ENCODE measurements around the gene FXYD6. TPM values are rescaled to one million over a fixed set of nuclear protein-coding genes. Genes with fewer than 3 reads are reported as not detected.

Gene FXYD6
- total RNA-seq, 2 experiments from 2014 or later = 0.31 TPM; not detected in 1

- peaks cover 61% of the 10 kb centered on the region for H3K27me3 Mint-ChIP-seq
- H3K27ac Mint-ChIP-seq = no peak overlapping the region
- no peaks in the 10 kb centered on the region for H3K36me3 Mint-ChIP-seq
- H3K4me3 Mint-ChIP-seq = no peak overlapping the region
- ATAC-seq (ENCODE audit: low read depth) = no peak
- no peak for DNase-seq
- POLR2A ChIA-PET = no interaction called here
- H3K4me1 Mint-ChIP-seq = peaks cover 2% of the 10 kb centered on the region
- H3K9me3 Mint-ChIP-seq = no peaks in the 10 kb centered on the region
Measured at GRCh38 chr11:117793583-117793982, 82.9 kb downstream of the FXYD6 start.

- ATAC-seq (ENCODE audit: low read depth) (no peak), DNase-seq (no peak)
- Mint-ChIP-seq H3K27ac (no peak overlapping the region), H3K4me3 (no peak overlapping the region), H3K27me3 (peaks cover 59% of the 10 kb centered on the region), H3K9me3 (no peaks in the 10 kb centered on the region), H3K36me3 (no peaks in the 10 kb centered on the region), H3K4me1 (peaks cover 2% of the 10 kb centered on the region)
- POLR2A ChIA-PET = no interaction called here
Measured at GRCh38 chr11:117792992-117793391, 83.5 kb downstream of the FXYD6 start.

- DNase-seq (no peak), ATAC-seq (ENCODE audit: low read depth) (no peak)
- H3K9me3 Mint-ChIP-seq = no peaks in the 10 kb centered on the region
- no peak overlapping the region for H3K4me3 Mint-ChIP-seq
- H3K36me3 Mint-ChIP-seq = no peaks in the 10 kb centered on the region
- H3K27ac Mint-ChIP-seq = no peak overlapping the region
- H3K4me1 Mint-ChIP-seq = no peaks in the 10 kb centered on the region
- POLR2A ChIA-PET = no interaction called here
- peaks cover 51% of the 10 kb centered on the region for H3K27me3 Mint-ChIP-seq
Measured at GRCh38 chr11:117792241-117792640, 84.2 kb downstream of the FXYD6 start.

DNA sequence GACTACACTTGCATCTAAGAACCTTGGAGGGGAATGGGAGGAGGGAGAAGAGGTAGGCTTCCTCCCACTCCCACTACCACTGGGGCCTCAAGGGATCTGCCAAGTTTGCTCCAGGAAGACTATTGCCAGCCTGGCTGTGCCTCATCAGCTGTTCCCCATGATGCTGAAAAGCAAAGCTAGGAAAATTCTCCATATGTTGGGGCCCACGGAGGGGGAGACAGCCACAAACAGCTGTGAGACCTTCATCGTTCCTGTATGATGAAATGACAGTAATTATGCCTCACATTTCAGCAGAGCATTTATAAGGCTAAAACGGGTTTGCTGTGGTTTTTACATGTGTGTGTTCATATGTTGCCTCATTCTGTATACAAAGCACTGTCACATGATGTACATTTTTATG lies 86.2 kb downstream of the FXYD6 start:
- no peak overlapping the region for H3K4me3 Mint-ChIP-seq
- H3K27me3 Mint-ChIP-seq = peaks cover 43% of the 10 kb centered on the region
- no peak for ATAC-seq (ENCODE audit: low read depth)

GRCh38 chr11:117789241-117789640 lies 87.2 kb downstream of the FXYD6 start:
- H3K27me3 Mint-ChIP-seq = peaks cover 37% of the 10 kb centered on the region
- POLR2A ChIA-PET = no interaction called here
- ATAC-seq (ENCODE audit: low read depth) (no peak), DNase-seq (no peak)
- no peaks in the 10 kb centered on the region for H3K36me3 Mint-ChIP-seq
- H3K27ac Mint-ChIP-seq = no peak overlapping the region
- no peaks in the 10 kb centered on the region for H3K9me3 Mint-ChIP-seq
- no peaks in the 10 kb centered on the region for H3K4me1 Mint-ChIP-seq
- no peak overlapping the region for H3K4me3 Mint-ChIP-seq

More for the DNA sequence above, 86.2 kb downstream of the FXYD6 start:
- no peak overlapping the region for H3K27ac Mint-ChIP-seq
- H3K36me3 Mint-ChIP-seq = no peaks in the 10 kb centered on the region
- POLR2A ChIA-PET = no interaction called here
- no peaks in the 10 kb centered on the region for H3K9me3 Mint-ChIP-seq
- no peaks in the 10 kb centered on the region for H3K4me1 Mint-ChIP-seq
- no peak for DNase-seq

Other genes starting within 250 kb of the FXYD6 start
- gene DSCAML1, start 79.4 kb downstream of the FXYD6 start, total RNA-seq = 1 to 10 TPM; 1.4 to 3.1 TPM
- 10 to 100 TPM; 28.0 to 31.2 TPM for gene FXYD2, start 51.9 kb downstream of the FXYD6 start, total RNA-seq
- 1 to 10 TPM; 2.7 to 5.0 TPM for gene TMPRSS13, start 52.7 kb upstream of the FXYD6 start, total RNA-seq
- 100 to 1,000 TPM; 304 TPM for gene IL10RA, start 109.7 kb upstream of the FXYD6 start, total RNA-seq
- under 1 TPM; 0.30 to 0.40 TPM for gene TMPRSS4, start 200.4 kb upstream of the FXYD6 start, total RNA-seq
- 1 to 10 TPM; 3.0 to 3.1 TPM for gene SMIM35, start 210.3 kb upstream of the FXYD6 start, total RNA-seq

Data from activated naive CD8-positive, alpha-beta T cell treated with anti-CD3 and anti-CD28 coated beads, Interleukin-2, amount 10 ng/mL, durations not matched to agents 7 days and 5 days (primary cell).